HepG2 (cell line): ENCODE data around the gene NARS2. TPM values are rescaled to one million over a fixed set of nuclear protein-coding genes. Genes with fewer than 3 reads are reported as not detected.

Experiments
- BRCA1 ChIP-seq: sonication (generic); formaldehyde crosslinking; IDR thresholded peaks from 2 replicates; pipeline ENCODE4 v1.4.0; 2020; ENCODE audit warnings: missing genetic modification reagents
- CHCHD3 ChIP-seq: sonication (generic); formaldehyde crosslinking; IDR thresholded peaks from 2 replicates; pipeline ENCODE4 v1.8.0; 2022; ENCODE audit warnings: mild to moderate bottlenecking, missing genetic modification reagents, moderate library complexity
- EP300 ChIP-seq, 3 experiments: sonication (generic) in 1 of 3; formaldehyde crosslinking in 1 of 3; IDR thresholded peaks; 2 replicates each; pipeline versions ENCODE4 v1.5.1 to v1.6.1; 2011 to 2020; ENCODE audit warnings: low read depth in 2 of 3, low read length in 2 of 3, borderline replicate concordance in 1 of 3, improper control_type of control experiment in 1 of 3, mild to moderate bottlenecking in 1 of 3, missing genetic modification reagents in 1 of 3, moderate library complexity in 1 of 3
- MTA3 ChIP-seq: sonication (generic); formaldehyde crosslinking; IDR thresholded peaks from 2 replicates; pipeline ENCODE4 v1.4.0; 2020; ENCODE audit warnings: missing genetic modification reagents
- PAXIP1 ChIP-seq: sonication (generic); formaldehyde crosslinking; conservative IDR thresholded peaks from 2 replicates; pipeline ENCODE4 v1.4.0; 2020; ENCODE audit warnings: mild to moderate bottlenecking, missing genetic modification reagents, moderate library complexity
- POLR2A ChIP-seq, 2 experiments: IDR thresholded peaks; 2 replicates each; pipeline ENCODE4 v1.6.1; 2011; ENCODE audit warnings: low read depth in 2 of 2, low read length in 2 of 2, mild to moderate bottlenecking in 1 of 2, moderate library complexity in 1 of 2; ENCODE audit not compliant: insufficient read depth in 1 of 2
- RCOR2 ChIP-seq: IDR thresholded peaks from 2 replicates; pipeline ENCODE4 v1.6.1; 2016; ENCODE audit warnings: missing biosample characterization, missing genetic modification reagents
- ZNF12 ChIP-seq: sonication (generic); formaldehyde crosslinking; IDR thresholded peaks from 2 replicates; pipeline ENCODE4 v1.5.0; 2020; ENCODE audit warnings: missing genetic modification reagents
- ZNF362 ChIP-seq: sonication (generic); formaldehyde crosslinking; IDR thresholded peaks from 2 replicates; pipeline ENCODE4 v1.4.0; 2020; ENCODE audit warnings: missing genetic modification reagents, mild to moderate bottlenecking, borderline replicate concordance
- ZNF407 ChIP-seq: sonication (generic); formaldehyde crosslinking; IDR thresholded peaks from one replicate; pipeline ENCODE4 v1.5.1; 2020; ENCODE audit warnings: mild to moderate bottlenecking, missing genetic modification reagents; ENCODE audit errors: not compliant biosample characterization
- ZNF713 ChIP-seq: sonication (generic); formaldehyde crosslinking; IDR thresholded peaks from 2 replicates; pipeline ENCODE4 v1.4.0; 2020; ENCODE audit warnings: mild to moderate bottlenecking, missing genetic modification reagents
- polyA plus RNA-seq, 8 experiments: library from polyadenylated mRNA; depleted of rRNA in 3 of 8; stranded (reverse) in 7 of 8; unstranded in 1 of 8; fragments of >200 nt; fragmentation: Illumina TruSeq in 4 of 8; extraction: Trizol in 4 of 8; gene quantifications; 2 replicates each; pipeline versions ENCODE4 v1.2.1 to v1.2.3, GENCODE V29; 2011 to 2016; ENCODE audit warnings: low read depth in 4 of 8, missing spikeins in 1 of 8, mixed read lengths in 1 of 8; ENCODE audit not compliant: insufficient read depth in 1 of 8
- total RNA-seq, 5 experiments: library from RNA; depleted of rRNA; stranded (reverse); fragments of >200 nt; fragmentation: Illumina TruSeq; extraction: Trizol; gene quantifications; 2 replicates each; pipeline ENCODE4 v1.2.3, GENCODE V29; 2016; ENCODE audit warnings: low read depth in 1 of 5

The NARS2 gene
- total and polyA plus RNA-seq, 2 of the 13 experiments (the other 11 are each of a cell fraction or from before 2014, with no cell fraction given) = 45.9 to 65.0 TPM

- TF ChIP-seq ZNF407 = no peak
- TF ChIP-seq EP300 (IDR thresholded peaks at IDR 0.05; ENCODE audit: low read depth in 2 of 2, low read length in 2 of 2) = no peak
- TF ChIP-seq EP300 (CRISPR knock-in tag; IDR thresholded peaks at IDR 0.05; ENCODE audit: borderline replicate concordance) = no peak
- peak; percentile 40 for TF ChIP-seq PAXIP1
- TF ChIP-seq CHCHD3 (CRISPR knock-in tag) = no peak
- TF ChIP-seq ZNF12 (CRISPR knock-in tag) = no peak
- no peak for TF ChIP-seq ZNF713 (CRISPR knock-in tag)
- no peak for TF ChIP-seq MTA3 (CRISPR knock-in tag)
- TF ChIP-seq RCOR2 (CRISPR knock-in tag) = no peak
- 0 out of 2 replicates have a peak, but pooled peaks have one; percentile 22 for TF ChIP-seq BRCA1 (CRISPR knock-in tag)
- TF ChIP-seq ZNF362 (CRISPR knock-in tag) = no peak; the same call in 1 of the 2 replicates
- TF ChIP-seq POLR2A (IDR thresholded peaks at IDR 0.05; ENCODE audit: insufficient read depth in 1 of 2, low read depth in 2 of 2, low read length in 2 of 2) = peak; percentile 51 to 86; a peak in 3 of 4 replicates
Observed at GRCh38 chr11:78574386-78575381, at the start of gene NARS2 (continued).
